Stimulated activated CD4-positive, alpha-beta T cell treated with anti-CD3 and anti-CD28 coated beads, Interleukin-15, amount 100 ng/mL, for 1 hour (primary cell): ENCODE data around the gene JUND.

ENCODE experiments used
- DNase-seq, 2 donors: peaks; one replicate each; pipeline ENCODE4 v3.0.0-alpha.2; 2020; ENCODE audit warnings: low read depth in 1 of 2, low spot score in 1 of 2

Gene JUND

DNA sequence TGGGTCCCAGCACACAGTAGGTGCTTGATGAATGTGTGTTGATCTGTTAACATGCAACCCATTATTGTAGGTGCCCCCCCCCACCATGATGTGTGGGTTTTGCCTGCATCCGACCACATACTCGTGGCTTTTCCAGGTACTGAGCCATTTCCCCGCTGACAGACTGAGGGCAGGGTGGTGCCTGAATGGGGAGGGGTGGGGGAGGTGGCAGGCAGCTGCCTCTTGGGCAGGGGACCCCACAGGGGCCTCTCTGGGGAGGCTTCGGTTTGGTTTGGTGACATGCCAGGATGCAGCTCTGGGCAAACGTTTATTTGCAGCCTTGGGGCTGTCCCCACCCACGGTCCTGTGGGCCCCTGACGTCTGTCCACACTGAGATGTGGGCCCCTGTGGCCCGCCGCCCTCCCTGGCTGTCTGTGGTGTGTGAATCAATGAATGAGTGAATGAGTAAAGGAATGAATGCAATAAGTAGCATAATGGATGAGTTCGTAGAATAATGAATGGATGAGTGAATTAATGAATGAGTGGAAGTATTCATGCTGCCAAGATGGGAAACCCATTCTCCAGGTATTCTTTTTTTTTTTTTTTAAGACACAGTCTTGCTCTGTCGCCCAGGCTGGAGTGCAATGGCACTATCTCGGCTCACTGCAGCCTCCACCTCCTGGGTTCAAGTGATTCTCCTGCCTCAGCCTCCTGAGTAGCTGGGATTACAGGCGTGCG lies 9.0 kb upstream of the JUND start:
- peak; percentile 59 to 60 for DNase-seq

- no peak for DNase-seq
Measured at GRCh38 chr19:18289471-18290301, 8.3 kb upstream of the JUND start.

- DNase-seq, result no peak
Measured at GRCh38 chr19:18287836-18288772, 6.7 kb upstream of the JUND start.

GRCh38 chr19:18286973-18287635 lies 5.7 kb upstream of the JUND start:
- DNase-seq, result no peak

DNA sequence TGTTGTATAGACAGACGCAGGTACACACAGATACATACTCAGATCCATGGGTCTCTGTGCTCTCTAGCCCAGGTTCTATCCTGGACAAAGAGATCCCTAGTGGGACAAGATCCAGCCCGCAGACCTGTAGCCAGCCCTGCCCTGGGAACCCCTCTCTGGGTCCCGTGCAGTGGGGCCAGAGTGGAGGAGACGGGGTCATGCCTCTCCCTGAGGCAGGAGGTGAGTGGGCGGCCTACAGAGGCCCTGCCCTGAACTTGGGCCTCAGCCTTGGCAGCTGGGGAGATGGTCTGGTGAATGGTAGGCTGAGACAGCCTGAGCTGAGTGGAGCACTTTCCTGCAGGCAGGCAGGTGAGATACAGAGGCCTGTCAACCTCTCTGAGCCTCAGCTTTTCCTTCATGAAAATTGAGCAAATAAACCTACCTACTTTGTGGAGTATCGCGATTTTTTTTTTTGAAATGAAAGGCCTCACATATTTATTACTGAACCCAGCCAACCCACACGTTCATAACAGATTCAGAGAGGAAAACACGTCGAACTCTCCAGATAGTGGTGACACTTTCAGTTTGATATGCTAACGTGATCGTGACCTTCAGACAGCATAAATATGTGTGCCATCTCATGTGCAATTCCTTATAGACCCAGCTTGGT lies 3.4 kb upstream of the JUND start:
- DNase-seq, result no peak

- no peak for DNase-seq
Measured at GRCh38 chr19:18283338-18283737, 1.9 kb upstream of the JUND start.

GRCh38 chr19:18282788-18283141 lies 1.3 kb upstream of the JUND start:
- DNase-seq, result no peak

GRCh38 chr19:18282021-18282787 lies 782 bp upstream of the JUND start:
- DNase-seq, result no peak

DNA sequence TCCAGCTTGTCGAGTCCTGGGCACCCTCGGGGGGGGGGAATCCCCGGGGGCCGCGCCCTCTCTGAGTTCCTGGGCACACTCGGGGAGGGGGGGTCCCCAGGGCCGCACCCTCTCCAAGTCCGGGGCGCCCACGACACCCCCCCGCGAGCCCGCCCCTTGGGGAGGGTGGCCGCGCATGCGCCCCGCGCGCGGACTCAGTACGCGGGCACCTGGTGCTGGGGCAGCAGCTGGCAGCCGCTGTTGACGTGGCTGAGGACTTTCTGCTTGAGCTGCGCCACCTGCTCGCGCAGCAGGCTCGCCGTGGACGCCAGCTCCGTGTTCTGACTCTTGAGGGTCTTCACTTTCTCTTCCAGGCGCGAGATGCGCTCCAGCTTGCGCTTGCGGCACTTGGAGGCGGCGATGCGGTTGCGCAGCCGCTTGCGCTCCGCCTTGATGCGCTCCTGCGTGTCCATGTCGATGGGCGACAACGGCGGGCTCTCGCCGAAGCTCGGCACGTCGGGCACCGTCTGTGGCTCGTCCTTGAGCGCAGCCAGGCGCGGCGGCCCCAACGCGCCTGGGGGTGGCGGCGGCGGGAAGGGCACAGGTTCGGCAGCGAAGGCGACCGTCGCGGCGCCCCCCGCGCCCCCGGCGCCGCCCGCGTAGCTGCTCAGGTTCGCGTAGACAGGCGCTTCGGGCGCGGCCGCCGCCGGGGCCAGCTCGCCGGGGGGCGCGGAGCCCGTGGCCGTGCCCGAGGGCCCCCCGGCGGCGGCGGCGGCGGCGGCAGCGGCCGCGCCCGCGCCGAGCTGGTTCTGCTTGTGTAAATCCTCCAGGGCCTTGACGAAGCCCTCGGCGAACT lies 958 bp downstream of the JUND start:
- peak; percentile 66 to 77 for DNase-seq

- peak; percentile 83 to 84 for DNase-seq
Measured at GRCh38 chr19:18279516-18280246, 1.7 kb downstream of the JUND start.

GRCh38 chr19:18279266-18279515 lies 2.2 kb downstream of the JUND start:
- DNase-seq, result no peak

- DNase-seq, result no peak
Measured at GRCh38 chr19:18278521-18279265, 2.7 kb downstream of the JUND start.

- DNase-seq, result no peak
Measured at GRCh38 chr19:18274781-18275356, 6.6 kb downstream of the JUND start.

DNA sequence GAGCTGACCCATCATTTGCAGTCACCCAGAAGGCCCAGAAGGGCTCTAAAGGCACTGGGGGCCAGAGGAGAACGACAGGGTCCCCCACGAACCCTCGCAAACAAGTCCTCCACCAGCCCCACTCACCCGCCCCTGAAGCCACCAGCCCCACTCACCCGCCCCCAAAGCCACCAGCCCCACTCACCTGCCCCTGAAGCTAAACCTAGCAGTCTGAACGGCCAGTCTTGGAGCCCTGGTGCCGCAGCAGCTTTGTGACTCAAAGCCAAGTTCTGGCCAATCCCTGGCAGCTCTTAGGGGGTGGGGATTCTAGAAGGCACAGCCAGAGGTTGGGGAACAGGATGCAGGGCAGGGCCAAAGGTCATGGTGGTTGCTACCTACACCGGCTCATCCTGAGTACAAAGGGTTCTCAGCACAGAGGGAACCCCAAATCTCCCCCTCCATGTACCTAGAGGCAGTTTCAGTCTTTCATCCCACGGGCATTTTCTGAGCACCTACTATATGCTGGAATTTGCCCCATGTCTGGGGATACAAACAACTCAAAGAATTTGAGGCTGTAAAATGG lies 7.1 kb downstream of the JUND start, which contains the start of gene IQCN:
TSS of gene IQCN (minus strand) at position 234 of the 562 bp plus-strand sequence. CDS start 4,974 bp downstream, outside the sequence.
- no peak for DNase-seq

DNA sequence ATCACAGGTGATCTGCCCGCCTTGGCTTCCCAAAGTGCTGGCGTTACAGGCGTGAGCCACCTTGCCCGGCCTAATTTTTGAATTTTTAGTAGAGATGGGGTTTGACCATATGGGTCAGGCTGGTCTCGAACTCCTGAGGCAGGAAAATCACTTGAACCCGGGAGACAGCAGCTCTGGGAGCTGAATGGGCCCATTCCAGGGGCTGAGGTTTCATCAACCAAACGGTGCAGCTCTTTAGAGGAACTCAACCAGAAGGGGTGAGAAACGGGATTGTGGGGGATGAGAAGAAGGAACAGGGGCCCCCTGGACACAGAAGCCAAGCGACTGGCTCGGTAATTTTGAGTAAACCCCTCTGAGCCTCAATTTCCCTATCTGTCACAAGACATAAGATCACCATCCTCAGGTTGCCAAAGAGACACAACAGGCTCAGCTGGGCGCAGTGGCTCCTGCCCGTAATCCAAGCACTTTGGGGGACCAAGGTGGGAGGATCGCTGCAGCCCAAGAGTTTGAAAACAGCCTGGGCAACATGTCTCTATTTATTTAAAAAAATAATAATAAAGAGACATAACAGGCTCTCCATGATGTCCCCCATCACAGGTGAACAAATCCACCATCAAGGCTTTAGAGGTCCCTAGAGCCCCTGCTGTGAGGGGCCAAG lies 7.7 kb downstream of the JUND start:
- DNase-seq, result no peak

GRCh38 chr19:18271433-18271841 lies 10.0 kb downstream of the JUND start:
- DNase-seq, result no peak
